Measurements from ENCODE around the gene AQP12B. TPM values are rescaled to one million over a fixed set of nuclear protein-coding genes. Genes with fewer than 3 reads are reported as not detected.
"Not testable (repeated sequence)": the region's sequence is repeated elsewhere in the genome, so short reads cannot be mapped to it uniquely, and the experiment has no call there.

AQP12B gene
- total RNA-seq = not detected in 2 replicates

GRCh38 chr2:240682431-240683224 lies at the start of gene AQP12B:
AQP12B (minus strand) TSS chr2:240682885; CDS start chr2:240682837, 48 bp downstream.
- intact Hi-C loops (cut with micrococcal nuclease) = not testable (repeated sequence)

GRCh38 chr2:240732184-240732583 lies 49.5 kb upstream of the AQP12B start:
- intact Hi-C loops (cut with micrococcal nuclease) = no loop called here

GRCh38 chr2:240731178-240731545 lies 48.5 kb upstream of the AQP12B start:
- intact Hi-C loops (cut with micrococcal nuclease) = no loop called here

- intact Hi-C loops (cut with micrococcal nuclease) = no loop called here
Observed at GRCh38 chr2:240730501-240731177, 48.0 kb upstream of the AQP12B start.

GRCh38 chr2:240728827-240729226 lies 46.1 kb upstream of the AQP12B start:
- intact Hi-C loops (cut with micrococcal nuclease) = no loop called here

GRCh38 chr2:240728361-240728760 lies 45.7 kb upstream of the AQP12B start:
- intact Hi-C loops (cut with micrococcal nuclease) = no loop called here

- intact Hi-C loops (cut with micrococcal nuclease) = no loop called here
Observed at GRCh38 chr2:240727913-240728312, 45.2 kb upstream of the AQP12B start.

GRCh38 chr2:240727439-240727838 lies 44.8 kb upstream of the AQP12B start:
- intact Hi-C loops (cut with micrococcal nuclease) = no loop called here

GRCh38 chr2:240726876-240727275 lies 44.2 kb upstream of the AQP12B start:
- intact Hi-C loops (cut with micrococcal nuclease) = no loop called here

GRCh38 chr2:240725671-240726070 lies 43.0 kb upstream of the AQP12B start:
- intact Hi-C loops (cut with micrococcal nuclease) = no loop called here

GRCh38 chr2:240725266-240725665 lies 42.6 kb upstream of the AQP12B start:
- intact Hi-C loops (cut with micrococcal nuclease) = no loop called here

- intact Hi-C loops (cut with micrococcal nuclease) = no loop called here
Observed at GRCh38 chr2:240724431-240724830, 41.7 kb upstream of the AQP12B start.

GRCh38 chr2:240723851-240724250 lies 41.2 kb upstream of the AQP12B start:
- intact Hi-C loops (cut with micrococcal nuclease) = no loop called here

GRCh38 chr2:240722796-240723735 lies 40.4 kb upstream of the AQP12B start:
- intact Hi-C loops (cut with micrococcal nuclease) = no loop called here

- intact Hi-C loops (cut with micrococcal nuclease) = no loop called here
Observed at GRCh38 chr2:240722376-240722775, 39.7 kb upstream of the AQP12B start.

GRCh38 chr2:240721596-240722180 lies 39.0 kb upstream of the AQP12B start:
- intact Hi-C loops (cut with micrococcal nuclease) = no loop called here

- intact Hi-C loops (cut with micrococcal nuclease) = no loop called here
Observed at GRCh38 chr2:240720686-240721595, 38.3 kb upstream of the AQP12B start.

- intact Hi-C loops (cut with micrococcal nuclease) = no loop called here
Observed at GRCh38 chr2:240719676-240720545, 37.2 kb upstream of the AQP12B start.

GRCh38 chr2:240718896-240719490 lies 36.3 kb upstream of the AQP12B start:
- intact Hi-C loops (cut with micrococcal nuclease) = no loop called here

Measured in T-helper 1 cell treated with Interleukin-12 subunit alpha and Interleukin-12 subunit beta and Interleukin-4 antibody, amounts not matched to agents 30 ng/mL and 1 ng/mL, for 36 hours (primary cell).